TTC549 (cell line): ENCODE measurements around the gene GAGE12F.
"Not testable (repeated sequence)": the region's sequence is repeated elsewhere in the genome, so short reads cannot be mapped to it uniquely, and the experiment has no call there.

Experiments
- FAIRE-seq: peaks from 2 replicates; lab custom pipeline; 2012; peaks lifted over from hg19 to GRCh38; lab: Jason Lieb, UNC

Gene GAGE12F

GRCh38 chrX:49560542-49560941 lies at the start of gene GAGE12F:
Gene GAGE12F (plus strand): TSS chrX:49560842. CDS start chrX:49561997, 1,155 bp downstream.
- not testable (repeated sequence) for FAIRE-seq

GRCh38 chrX:49531877-49532276 lies 28.8 kb upstream of the GAGE12F start, which contains the start of gene GAGE12C:
Gene GAGE12C (plus strand): TSS chrX:49532177. CDS start chrX:49533332, 1,155 bp downstream.
- FAIRE-seq: not testable (repeated sequence)

- FAIRE-seq: not testable (repeated sequence)
These were observed 19.2 kb upstream of the GAGE12F start, which contains the start of gene GAGE12D for GRCh38 chrX:49541433-49541832. Gene GAGE12D (plus strand): TSS chrX:49541733. CDS start chrX:49542888, 1,155 bp downstream.

- FAIRE-seq: not testable (repeated sequence)
These were observed 9.7 kb upstream of the GAGE12F start, which contains the start of gene GAGE12E for GRCh38 chrX:49550989-49551388. Gene GAGE12E (plus strand): TSS chrX:49551289. CDS start chrX:49552444, 1,155 bp downstream.

- FAIRE-seq: not testable (repeated sequence)
These were observed 8.1 kb downstream of the GAGE12F start for GRCh38 chrX:49568728-49569127.

- FAIRE-seq: not testable (repeated sequence)
These were observed 8.5 kb downstream of the GAGE12F start for GRCh38 chrX:49569152-49569551.

GRCh38 chrX:49570100-49570499 lies 9.5 kb downstream of the GAGE12F start, which contains the start of gene GAGE12G:
Gene GAGE12G (plus strand): TSS chrX:49570400. CDS start chrX:49571555, 1,155 bp downstream.
- FAIRE-seq: not testable (repeated sequence)

GRCh38 chrX:49579649-49580048 lies 19.0 kb downstream of the GAGE12F start, which contains the start of gene GAGE12H:
Gene GAGE12H (plus strand): TSS chrX:49579949. CDS start chrX:49581104, 1,155 bp downstream.
- FAIRE-seq: not testable (repeated sequence)

GRCh38 chrX:49589196-49589595 lies 28.6 kb downstream of the GAGE12F start, which contains the start of gene GAGE2A:
Gene GAGE2A (plus strand): TSS chrX:49589496. CDS start chrX:49590651, 1,155 bp downstream.
- not testable (repeated sequence) for FAIRE-seq

- FAIRE-seq: not testable (repeated sequence)
These were observed 29.3 kb downstream of the GAGE12F start for GRCh38 chrX:49589769-49590478.

GRCh38 chrX:49590488-49590887 lies 29.8 kb downstream of the GAGE12F start:
- FAIRE-seq: not testable (repeated sequence)

- FAIRE-seq: not testable (repeated sequence)
These were observed 38.1 kb downstream of the GAGE12F start, which contains the start of gene GAGE1 for GRCh38 chrX:49598720-49599119. Gene GAGE1 (plus strand): TSS chrX:49599020. CDS start chrX:49600175, 1,155 bp downstream.

- no peak for FAIRE-seq
These were observed 50.2 kb downstream of the GAGE12F start for GRCh38 chrX:49610718-49611310.
